A673 (cell line): ENCODE results near the gene TOLLIP.

Experiments
- EZH2 ChIP-seq: fragments of 200-600 bp; sonication (generic); IDR thresholded peaks from 2 replicates; pipeline ENCODE4 v1.6.1; 2017; ENCODE audit warnings: borderline replicate concordance, low read depth, mild to moderate bottlenecking, mixed read lengths, antibody characterized with exemption, low read length; ENCODE audit not compliant: poor library complexity, severe bottlenecking
- TF ChIP-seq, protein P1 (sequence below): fragments of 300-800, 200-600 bp; sonication (generic); conservative IDR thresholded peaks from 2 replicates; pipeline ENCODE4 v1.5.1; 2017; ENCODE audit warnings: low read depth, mild to moderate bottlenecking, antibody characterized with exemption, low read length, moderate library complexity, mixed read lengths

GRCh38 chr11:1232883-1233321 is 76.5 kb downstream of the TOLLIP start:
- TF ChIP-seq, protein P1, sequence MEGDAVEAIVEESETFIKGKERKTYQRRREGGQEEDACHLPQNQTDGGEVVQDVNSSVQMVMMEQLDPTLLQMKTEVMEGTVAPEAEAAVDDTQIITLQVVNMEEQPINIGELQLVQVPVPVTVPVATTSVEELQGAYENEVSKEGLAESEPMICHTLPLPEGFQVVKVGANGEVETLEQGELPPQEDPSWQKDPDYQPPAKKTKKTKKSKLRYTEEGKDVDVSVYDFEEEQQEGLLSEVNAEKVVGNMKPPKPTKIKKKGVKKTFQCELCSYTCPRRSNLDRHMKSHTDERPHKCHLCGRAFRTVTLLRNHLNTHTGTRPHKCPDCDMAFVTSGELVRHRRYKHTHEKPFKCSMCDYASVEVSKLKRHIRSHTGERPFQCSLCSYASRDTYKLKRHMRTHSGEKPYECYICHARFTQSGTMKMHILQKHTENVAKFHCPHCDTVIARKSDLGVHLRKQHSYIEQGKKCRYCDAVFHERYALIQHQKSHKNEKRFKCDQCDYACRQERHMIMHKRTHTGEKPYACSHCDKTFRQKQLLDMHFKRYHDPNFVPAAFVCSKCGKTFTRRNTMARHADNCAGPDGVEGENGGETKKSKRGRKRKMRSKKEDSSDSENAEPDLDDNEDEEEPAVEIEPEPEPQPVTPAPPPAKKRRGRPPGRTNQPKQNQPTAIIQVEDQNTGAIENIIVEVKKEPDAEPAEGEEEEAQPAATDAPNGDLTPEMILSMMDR = no peak
- TF ChIP-seq EZH2 = no peak
